NB4 (cell line): ENCODE data around the gene BCAS3.

Source experiments
- DNase-seq: peaks from one replicate; pipeline ENCODE4 v3.0.0; 2010; ENCODE audit warnings: low read depth
- H3K4me3 ChIP-seq: one replicate; pipeline ENCODE4 v1.5.1; 2011; ENCODE audit warnings: mild to moderate bottlenecking, low read depth, low read length, moderate library complexity
- MAX ChIP-seq: IDR thresholded peaks from 2 replicates; pipeline ENCODE4 v1.6.1; 2011; ENCODE audit warnings: low read depth, low read length
- MYC ChIP-seq: IDR thresholded peaks from 2 replicates; pipeline ENCODE4 v1.6.1; 2011; ENCODE audit warnings: low read depth, low read length
- POLR2A ChIP-seq: IDR thresholded peaks from 2 replicates; pipeline ENCODE4 v1.6.1; 2011; ENCODE audit warnings: mild to moderate bottlenecking; ENCODE audit not compliant: insufficient read length; ENCODE audit errors: extremely low read depth
- TF ChIP-seq, protein P1 (sequence below): IDR thresholded peaks from one replicate; pipeline ENCODE4 v1.5.1; 2012; ENCODE audit warnings: low read depth, low read length

Gene BCAS3

DNA sequence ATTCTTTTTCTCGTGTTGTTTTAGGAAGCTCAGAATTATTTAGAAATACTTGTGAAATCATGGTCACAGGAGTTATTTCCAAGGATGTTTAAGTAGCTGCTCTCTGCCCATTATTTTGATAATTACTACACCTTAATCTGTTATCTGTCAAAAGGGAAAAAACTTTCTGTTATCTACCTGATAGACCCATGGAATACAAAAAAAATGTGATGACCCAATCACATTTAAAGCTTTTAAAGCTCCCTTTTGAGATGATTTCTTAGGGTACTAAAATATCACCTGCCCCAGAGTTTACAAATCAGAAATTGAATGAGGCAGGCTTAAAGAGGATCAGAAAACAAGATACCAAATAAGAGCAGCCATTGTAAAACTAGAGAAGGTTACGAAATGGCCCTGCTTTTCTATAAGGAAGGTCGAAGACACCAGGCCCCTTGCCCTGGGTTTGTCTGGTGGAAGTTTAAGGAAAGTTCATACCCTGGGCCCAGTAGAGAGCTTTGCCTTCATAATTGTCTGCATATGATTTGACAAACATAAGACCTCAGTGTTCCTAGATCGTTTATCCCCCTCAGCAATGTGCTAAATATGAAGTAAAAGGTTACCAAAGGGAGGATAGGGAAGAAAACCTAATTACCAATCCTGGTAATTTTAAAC lies 572.1 kb downstream of the BCAS3 start:
- peak; percentile 32 for DNase-seq
- TF ChIP-seq MYC (no peak), POLR2A (no peak), MAX (no peak)
- TF ChIP-seq, protein P1, sequence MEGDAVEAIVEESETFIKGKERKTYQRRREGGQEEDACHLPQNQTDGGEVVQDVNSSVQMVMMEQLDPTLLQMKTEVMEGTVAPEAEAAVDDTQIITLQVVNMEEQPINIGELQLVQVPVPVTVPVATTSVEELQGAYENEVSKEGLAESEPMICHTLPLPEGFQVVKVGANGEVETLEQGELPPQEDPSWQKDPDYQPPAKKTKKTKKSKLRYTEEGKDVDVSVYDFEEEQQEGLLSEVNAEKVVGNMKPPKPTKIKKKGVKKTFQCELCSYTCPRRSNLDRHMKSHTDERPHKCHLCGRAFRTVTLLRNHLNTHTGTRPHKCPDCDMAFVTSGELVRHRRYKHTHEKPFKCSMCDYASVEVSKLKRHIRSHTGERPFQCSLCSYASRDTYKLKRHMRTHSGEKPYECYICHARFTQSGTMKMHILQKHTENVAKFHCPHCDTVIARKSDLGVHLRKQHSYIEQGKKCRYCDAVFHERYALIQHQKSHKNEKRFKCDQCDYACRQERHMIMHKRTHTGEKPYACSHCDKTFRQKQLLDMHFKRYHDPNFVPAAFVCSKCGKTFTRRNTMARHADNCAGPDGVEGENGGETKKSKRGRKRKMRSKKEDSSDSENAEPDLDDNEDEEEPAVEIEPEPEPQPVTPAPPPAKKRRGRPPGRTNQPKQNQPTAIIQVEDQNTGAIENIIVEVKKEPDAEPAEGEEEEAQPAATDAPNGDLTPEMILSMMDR: no peak
- no peak overlapping the region for H3K4me3 ChIP-seq

DNA sequence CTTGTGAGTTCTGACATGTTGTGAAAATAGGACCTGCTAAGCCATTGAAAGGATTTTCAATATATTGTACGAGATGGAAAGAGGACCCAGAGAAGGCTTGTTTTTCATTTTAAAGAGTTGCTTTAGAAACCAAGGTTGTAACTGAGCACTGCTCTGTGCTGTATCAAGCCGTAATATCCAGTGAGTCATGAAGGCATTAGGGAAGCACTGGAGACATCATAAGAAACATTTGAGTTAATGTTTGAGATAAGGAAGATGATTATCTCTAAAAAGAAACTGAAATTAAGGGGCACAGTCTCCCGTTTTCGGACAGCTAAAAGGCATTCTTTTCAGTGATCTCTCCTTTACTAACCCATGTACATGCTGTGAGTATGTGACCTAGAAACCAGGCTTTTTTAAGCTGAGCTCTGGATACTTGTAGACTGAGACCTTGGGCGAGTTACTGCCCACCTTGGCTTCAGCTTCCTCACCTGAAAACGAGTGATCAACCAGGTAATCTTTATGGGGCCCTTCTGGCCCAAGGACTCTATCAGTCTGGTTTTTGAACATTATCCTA lies 572.8 kb downstream of the BCAS3 start:
- no peak overlapping the region for H3K4me3 ChIP-seq
- TF ChIP-seq, protein P1: no peak
- TF ChIP-seq MAX (no peak), MYC (no peak), POLR2A (no peak)
- peak; percentile 41 for DNase-seq

GRCh38 chr17:61251939-61252865 lies 574.6 kb downstream of the BCAS3 start:
- H3K4me3 ChIP-seq: peak overlapping the region; percentile 3
- peak; percentile 95 for DNase-seq
- TF ChIP-seq POLR2A (no peak), MAX (peak; percentile 52), MYC (peak; percentile 62; the same call in 1 of the 2 replicates)
- TF ChIP-seq, protein P1: no peak

GRCh38 chr17:61253362-61253761 lies 575.7 kb downstream of the BCAS3 start:
- TF ChIP-seq POLR2A: no peak
- TF ChIP-seq, protein P1: no peak
- DNase-seq: no peak
- H3K4me3 ChIP-seq: no peak overlapping the region

DNA sequence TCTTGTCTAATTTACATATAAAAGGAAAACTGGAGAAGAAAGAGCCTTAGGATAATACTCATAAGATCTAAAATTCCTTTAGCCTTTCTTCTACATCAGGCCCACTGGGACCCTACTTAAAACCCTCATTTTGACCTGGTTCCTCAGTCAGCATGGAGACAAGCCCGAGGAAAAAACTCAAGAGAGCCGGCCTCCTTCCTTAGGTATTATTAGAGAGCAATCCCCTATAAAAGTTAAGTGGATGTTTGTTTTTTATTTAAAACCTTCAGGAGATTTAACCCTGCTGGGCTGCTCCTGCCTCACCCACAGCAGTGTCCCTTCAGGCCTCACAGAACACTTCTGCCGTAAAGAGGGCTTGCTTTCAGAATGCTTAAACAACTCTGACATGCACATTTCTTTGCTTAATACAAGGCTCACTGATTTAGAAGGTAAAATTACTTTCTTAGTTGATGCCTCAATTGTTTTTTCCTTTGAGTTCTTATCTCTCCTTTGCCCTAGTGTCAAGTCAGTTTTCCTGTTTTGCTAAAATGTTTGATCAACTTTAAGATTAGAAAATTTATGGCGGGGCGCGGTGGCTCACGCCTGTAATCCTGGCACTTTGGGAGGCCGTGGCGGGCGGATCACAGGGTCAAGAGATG lies 576.4 kb downstream of the BCAS3 start:
- H3K4me3 ChIP-seq: no peak overlapping the region
- TF ChIP-seq MAX: no peak
- no peak for TF ChIP-seq POLR2A
- no peak for TF ChIP-seq MYC
- TF ChIP-seq, protein P1: no peak
- no peak for DNase-seq
